ENCODE results near the gene TPBGL. TPM values are rescaled to one million over a fixed set of nuclear protein-coding genes. Genes with fewer than 3 reads are reported as not detected.

The TPBGL gene
- total RNA-seq, 1 experiment from 2014 or later = 0.41 TPM

DNA sequence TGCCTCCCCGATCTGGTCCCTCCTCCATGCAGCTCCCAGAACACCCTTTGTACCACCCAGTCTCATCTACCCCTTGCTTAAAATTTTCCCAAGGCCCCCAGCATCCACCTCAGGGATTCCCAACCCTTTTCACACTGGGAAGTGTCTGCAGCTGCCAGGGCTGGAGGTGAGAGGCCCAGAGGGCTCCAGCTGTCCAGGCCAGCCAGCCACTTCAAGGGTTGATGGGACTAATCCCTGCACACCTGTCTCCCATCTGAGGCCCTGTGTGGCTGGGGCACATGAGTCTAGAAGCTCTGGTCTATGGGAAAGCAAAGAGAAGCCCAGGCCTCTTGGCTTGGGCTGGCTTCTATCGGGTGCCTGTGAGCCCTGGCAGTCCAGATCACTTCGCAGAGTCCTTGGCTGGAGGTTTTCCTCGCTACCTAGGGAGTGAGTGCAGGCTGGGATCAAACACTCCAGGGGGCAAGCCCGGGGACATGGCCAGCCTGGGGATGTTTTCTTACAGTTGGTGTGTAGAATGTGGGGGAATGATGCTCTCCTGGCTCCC lies 41.1 kb upstream of the TPBGL start:
- TF ChIP-seq, protein P1, sequence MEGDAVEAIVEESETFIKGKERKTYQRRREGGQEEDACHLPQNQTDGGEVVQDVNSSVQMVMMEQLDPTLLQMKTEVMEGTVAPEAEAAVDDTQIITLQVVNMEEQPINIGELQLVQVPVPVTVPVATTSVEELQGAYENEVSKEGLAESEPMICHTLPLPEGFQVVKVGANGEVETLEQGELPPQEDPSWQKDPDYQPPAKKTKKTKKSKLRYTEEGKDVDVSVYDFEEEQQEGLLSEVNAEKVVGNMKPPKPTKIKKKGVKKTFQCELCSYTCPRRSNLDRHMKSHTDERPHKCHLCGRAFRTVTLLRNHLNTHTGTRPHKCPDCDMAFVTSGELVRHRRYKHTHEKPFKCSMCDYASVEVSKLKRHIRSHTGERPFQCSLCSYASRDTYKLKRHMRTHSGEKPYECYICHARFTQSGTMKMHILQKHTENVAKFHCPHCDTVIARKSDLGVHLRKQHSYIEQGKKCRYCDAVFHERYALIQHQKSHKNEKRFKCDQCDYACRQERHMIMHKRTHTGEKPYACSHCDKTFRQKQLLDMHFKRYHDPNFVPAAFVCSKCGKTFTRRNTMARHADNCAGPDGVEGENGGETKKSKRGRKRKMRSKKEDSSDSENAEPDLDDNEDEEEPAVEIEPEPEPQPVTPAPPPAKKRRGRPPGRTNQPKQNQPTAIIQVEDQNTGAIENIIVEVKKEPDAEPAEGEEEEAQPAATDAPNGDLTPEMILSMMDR (conservative IDR thresholded peaks at IDR 0.05; ENCODE audit: low read depth, low read length) = no peak
- TF ChIP-seq EZH2 (IDR thresholded peaks at IDR 0.05; ENCODE audit: borderline replicate concordance, low read depth, low read length, poor library complexity, severe bottlenecking) = no peak
- no peak overlapping the region for H3K27ac ChIP-seq (ENCODE audit: low read depth, low read length, poor library complexity, severe bottlenecking)
- no peak for DNase-seq (ENCODE audit: low spot score)
- no peaks in the 10 kb centered on the region for H3K4me1 ChIP-seq (ENCODE audit: insufficient read depth, low read length, poor library complexity, severe bottlenecking)
- no peak overlapping the region for H3K4me3 ChIP-seq (ENCODE audit: low read depth, low read length, poor library complexity, severe bottlenecking)
- no peaks in the 10 kb centered on the region for H3K27me3 ChIP-seq (replicated peaks; ENCODE audit: insufficient read depth, low read depth, low read length, poor library complexity)
- POLR2A ChIA-PET (ENCODE audit: low non-redundant PET) = no interaction called here
- H3K9me3 ChIP-seq (ENCODE audit: low read depth, low read length, poor library complexity, severe bottlenecking) = no peaks in the 10 kb centered on the region
- no peaks in the 10 kb centered on the region for H3K36me3 ChIP-seq (ENCODE audit: insufficient read depth, low read length, poor library complexity, severe bottlenecking)
- intact Hi-C loops (cut with micrococcal nuclease; ENCODE audit: unreplicated experiment) = no loop called here
- BruUV-seq (replicated peaks) = no TSS peak
- CTCF ChIA-PET = no interaction called here

DNA sequence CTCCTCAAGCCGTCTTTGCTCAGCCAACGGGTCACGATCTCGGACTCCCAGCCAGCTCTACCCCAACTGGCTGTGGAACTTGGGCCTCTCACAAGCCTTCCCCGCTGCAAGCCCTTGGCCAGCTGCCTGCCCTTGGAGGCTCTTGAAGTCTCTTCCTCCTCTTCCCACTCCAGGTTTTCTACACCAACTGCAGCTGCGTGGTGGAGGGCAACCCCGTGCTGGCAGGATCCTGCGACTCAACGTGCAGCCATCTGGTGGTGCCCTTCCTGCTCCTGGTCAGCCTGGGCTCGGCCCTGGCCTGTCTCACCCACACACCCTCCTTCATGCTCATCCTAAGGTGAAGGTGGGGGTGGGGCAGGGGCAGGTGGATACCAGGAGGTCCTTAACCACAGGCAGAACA lies 40.5 kb upstream of the TPBGL start:
- no peak overlapping the region for H3K4me3 ChIP-seq (ENCODE audit: low read depth, low read length, poor library complexity, severe bottlenecking)
- H3K36me3 ChIP-seq (ENCODE audit: insufficient read depth, low read length, poor library complexity, severe bottlenecking) = no peaks in the 10 kb centered on the region
- H3K27ac ChIP-seq (ENCODE audit: low read depth, low read length, poor library complexity, severe bottlenecking) = no peak overlapping the region
- H3K9me3 ChIP-seq (ENCODE audit: low read depth, low read length, poor library complexity, severe bottlenecking) = no peaks in the 10 kb centered on the region
- no peaks in the 10 kb centered on the region for H3K27me3 ChIP-seq (replicated peaks; ENCODE audit: insufficient read depth, low read depth, low read length, poor library complexity)
- BruUV-seq (replicated peaks) = no TSS peak
- intact Hi-C loops (cut with micrococcal nuclease; ENCODE audit: unreplicated experiment) = no loop called here
- H3K4me1 ChIP-seq (ENCODE audit: insufficient read depth, low read length, poor library complexity, severe bottlenecking) = no peaks in the 10 kb centered on the region
- ChIA-PET POLR2A (ENCODE audit: low non-redundant PET) (no interaction called here), CTCF (no interaction called here)
- TF ChIP-seq, protein P1 (conservative IDR thresholded peaks at IDR 0.05; ENCODE audit: low read depth, low read length) = no peak
- no peak for TF ChIP-seq EZH2 (IDR thresholded peaks at IDR 0.05; ENCODE audit: borderline replicate concordance, low read depth, low read length, poor library complexity, severe bottlenecking)
- no peak for DNase-seq (ENCODE audit: low spot score)

DNA sequence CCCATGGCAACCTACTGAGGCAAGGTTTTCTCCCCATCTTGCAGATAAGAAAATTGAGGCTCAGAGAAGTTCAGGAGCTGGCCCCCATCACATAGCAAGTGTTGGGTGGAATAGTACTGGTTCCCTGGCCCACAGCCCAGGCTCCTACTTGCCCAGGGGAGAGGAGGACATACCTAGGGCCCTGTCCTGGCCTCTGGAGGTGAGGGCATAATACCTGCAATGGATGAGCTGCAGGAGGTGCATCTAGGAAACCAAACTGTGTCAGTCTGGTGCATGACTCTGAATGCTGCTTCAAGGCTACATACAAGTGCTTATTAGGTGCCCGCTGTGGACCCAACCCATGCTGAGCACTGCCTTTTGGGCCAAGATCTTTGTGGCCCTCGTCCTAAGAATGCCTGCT lies 40.0 kb upstream of the TPBGL start:
- Histone ChIP-seq H3K9me3 (ENCODE audit: low read depth, low read length, poor library complexity, severe bottlenecking) (no peaks in the 10 kb centered on the region), H3K4me3 (ENCODE audit: low read depth, low read length, poor library complexity, severe bottlenecking) (no peak overlapping the region), H3K27ac (ENCODE audit: low read depth, low read length, poor library complexity, severe bottlenecking) (no peak overlapping the region), H3K36me3 (ENCODE audit: insufficient read depth, low read length, poor library complexity, severe bottlenecking) (no peaks in the 10 kb centered on the region), H3K27me3 (replicated peaks; ENCODE audit: insufficient read depth, low read depth, low read length, poor library complexity) (no peaks in the 10 kb centered on the region), H3K4me1 (ENCODE audit: insufficient read depth, low read length, poor library complexity, severe bottlenecking) (no peaks in the 10 kb centered on the region)
- no TSS peak for BruUV-seq (replicated peaks)
- DNase-seq (ENCODE audit: low spot score) = no peak
- POLR2A ChIA-PET (ENCODE audit: low non-redundant PET) = no interaction called here
- intact Hi-C loops (cut with micrococcal nuclease; ENCODE audit: unreplicated experiment) = no loop called here
- CTCF ChIA-PET = no interaction called here
- TF ChIP-seq EZH2 (IDR thresholded peaks at IDR 0.05; ENCODE audit: borderline replicate concordance, low read depth, low read length, poor library complexity, severe bottlenecking) = no peak
- TF ChIP-seq, protein P1 (conservative IDR thresholded peaks at IDR 0.05; ENCODE audit: low read depth, low read length) = no peak
